Measurements from ENCODE around the gene ACOT12. TPM values are rescaled to one million over a fixed set of nuclear protein-coding genes. Genes with fewer than 3 reads are reported as not detected.

Gene ACOT12
- total RNA-seq, 1 donor from 2014 or later: 0.46 TPM

DNA sequence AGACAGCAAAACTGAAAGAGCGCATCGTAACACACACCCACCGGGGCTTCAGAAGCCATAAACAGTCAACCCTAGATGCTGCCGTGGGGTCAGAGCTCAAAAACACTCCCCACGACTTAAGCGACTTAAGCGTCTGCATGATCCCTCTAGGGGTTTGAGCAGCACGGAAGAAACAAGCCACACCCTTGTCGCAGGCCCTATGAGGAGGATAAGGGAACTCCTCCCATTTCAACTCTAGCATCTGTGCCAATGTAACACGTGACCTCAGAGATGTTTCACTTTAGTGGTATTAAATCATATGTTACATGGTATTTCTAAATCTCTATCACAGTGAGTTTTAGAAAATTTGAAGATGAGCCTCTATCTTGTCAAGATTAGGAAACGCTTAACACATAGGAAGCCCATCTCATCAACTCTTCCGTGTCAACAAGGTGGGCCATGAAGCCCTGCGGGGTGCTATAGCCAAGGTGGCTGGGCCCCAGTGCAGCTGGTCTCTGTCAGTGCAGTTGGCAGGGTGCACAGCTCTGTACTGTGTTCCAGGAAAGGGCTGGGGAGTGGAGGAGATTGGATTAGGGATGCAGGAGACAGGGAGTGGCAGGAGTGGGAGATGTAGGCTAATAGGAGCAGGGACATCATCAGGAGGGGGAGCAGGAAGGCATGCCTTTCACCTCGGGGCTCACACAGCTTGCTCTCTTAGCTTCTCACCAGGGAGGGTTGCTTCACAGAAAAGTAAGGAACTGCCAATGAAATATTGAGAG, 59.5 kb downstream of the ACOT12 start:
- no peak overlapping the region for H3K27ac Mint-ChIP-seq
- TF ChIP-seq, protein P1, sequence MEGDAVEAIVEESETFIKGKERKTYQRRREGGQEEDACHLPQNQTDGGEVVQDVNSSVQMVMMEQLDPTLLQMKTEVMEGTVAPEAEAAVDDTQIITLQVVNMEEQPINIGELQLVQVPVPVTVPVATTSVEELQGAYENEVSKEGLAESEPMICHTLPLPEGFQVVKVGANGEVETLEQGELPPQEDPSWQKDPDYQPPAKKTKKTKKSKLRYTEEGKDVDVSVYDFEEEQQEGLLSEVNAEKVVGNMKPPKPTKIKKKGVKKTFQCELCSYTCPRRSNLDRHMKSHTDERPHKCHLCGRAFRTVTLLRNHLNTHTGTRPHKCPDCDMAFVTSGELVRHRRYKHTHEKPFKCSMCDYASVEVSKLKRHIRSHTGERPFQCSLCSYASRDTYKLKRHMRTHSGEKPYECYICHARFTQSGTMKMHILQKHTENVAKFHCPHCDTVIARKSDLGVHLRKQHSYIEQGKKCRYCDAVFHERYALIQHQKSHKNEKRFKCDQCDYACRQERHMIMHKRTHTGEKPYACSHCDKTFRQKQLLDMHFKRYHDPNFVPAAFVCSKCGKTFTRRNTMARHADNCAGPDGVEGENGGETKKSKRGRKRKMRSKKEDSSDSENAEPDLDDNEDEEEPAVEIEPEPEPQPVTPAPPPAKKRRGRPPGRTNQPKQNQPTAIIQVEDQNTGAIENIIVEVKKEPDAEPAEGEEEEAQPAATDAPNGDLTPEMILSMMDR (conservative IDR thresholded peaks at IDR 0.05): no peak

DNA sequence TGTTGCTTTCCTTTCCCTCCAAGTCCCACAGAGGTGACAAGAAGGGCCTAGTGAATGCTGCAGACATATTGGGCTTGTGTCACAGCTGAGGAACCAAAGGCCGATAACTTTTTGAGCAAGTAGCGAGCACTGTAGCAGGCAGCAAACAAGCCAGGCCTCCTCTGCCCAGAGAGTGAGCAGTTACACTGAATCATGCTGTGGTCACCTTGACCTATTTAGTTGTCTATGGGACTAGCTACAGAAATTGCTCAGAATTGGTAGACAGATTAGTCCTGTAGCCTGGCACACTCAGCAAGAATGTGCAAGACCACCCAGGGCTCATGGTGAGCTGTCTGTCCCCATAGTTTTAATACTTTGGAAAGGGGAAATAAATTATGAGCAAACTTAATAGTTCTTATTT, 67.4 kb downstream of the ACOT12 start:
- Mint-ChIP-seq H3K27me3 (no peaks in the 10 kb centered on the region), H3K4me1 (ENCODE audit: unreplicated experiment) (no peaks in the 10 kb centered on the region), H3K9me3 (no peaks in the 10 kb centered on the region), H3K36me3 (no peaks in the 10 kb centered on the region), H3K4me3 (no peak overlapping the region), H3K27ac (no peak overlapping the region)
- DNase-seq (ENCODE audit: extremely low spot score, unreplicated experiment): no peak
- TF ChIP-seq, protein P1 (conservative IDR thresholded peaks at IDR 0.05): no peak

More for the DNA sequence above, 59.5 kb downstream of the ACOT12 start:
- no peak overlapping the region for H3K4me3 Mint-ChIP-seq
- H3K4me1 Mint-ChIP-seq (ENCODE audit: unreplicated experiment): no peaks in the 10 kb centered on the region
- no peaks in the 10 kb centered on the region for H3K36me3 Mint-ChIP-seq
- no peaks in the 10 kb centered on the region for H3K27me3 Mint-ChIP-seq
- DNase-seq (ENCODE audit: extremely low spot score, unreplicated experiment): no peak
- H3K9me3 Mint-ChIP-seq: no peaks in the 10 kb centered on the region

DNA sequence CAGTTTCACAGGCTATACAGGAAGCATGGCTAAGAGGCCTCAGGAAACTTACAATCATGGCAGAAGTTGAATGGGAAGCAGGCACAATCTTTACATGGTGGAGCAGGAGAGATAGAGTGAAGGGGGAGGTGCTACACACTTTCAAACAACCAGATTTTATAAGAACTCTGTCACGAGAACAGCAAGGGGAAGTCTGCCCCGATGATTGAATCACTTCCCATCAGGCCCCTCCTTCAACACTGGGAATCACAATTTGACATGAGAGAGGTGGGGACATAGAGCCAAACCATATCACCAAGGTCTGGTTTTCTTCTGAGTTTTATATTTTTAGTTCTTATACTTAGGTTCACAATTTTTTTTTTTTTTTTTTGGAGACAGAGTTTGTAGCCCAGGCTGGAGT, 76.4 kb downstream of the ACOT12 start:
- H3K4me3 Mint-ChIP-seq: no peak overlapping the region
- H3K36me3 Mint-ChIP-seq: peaks cover 2% of the 10 kb centered on the region
- H3K27ac Mint-ChIP-seq: no peak overlapping the region
- no peak for DNase-seq (ENCODE audit: extremely low spot score, unreplicated experiment)
- H3K4me1 Mint-ChIP-seq (ENCODE audit: unreplicated experiment): no peaks in the 10 kb centered on the region
- H3K27me3 Mint-ChIP-seq: no peaks in the 10 kb centered on the region
- TF ChIP-seq, protein P1 (conservative IDR thresholded peaks at IDR 0.05): no peak
- no peaks in the 10 kb centered on the region for H3K9me3 Mint-ChIP-seq

DNA sequence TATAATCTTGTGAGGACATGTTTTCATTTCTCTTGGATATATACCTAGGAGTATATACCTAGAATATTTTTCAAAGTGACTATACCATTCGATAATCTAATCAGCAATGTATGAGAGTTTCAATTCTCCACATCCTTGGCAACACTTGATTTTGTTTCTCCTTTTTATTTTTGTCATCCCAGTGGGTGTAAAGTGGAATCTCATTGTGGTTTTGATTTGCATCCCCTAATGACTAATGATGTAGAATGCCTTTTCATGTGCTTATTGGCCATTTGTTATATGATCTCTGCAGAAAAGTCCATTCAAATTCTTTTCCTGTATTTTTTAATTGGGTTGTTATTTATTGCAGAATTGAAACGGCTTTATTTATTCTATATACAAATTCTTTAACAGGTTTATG, 77.4 kb downstream of the ACOT12 start:
- no peak for DNase-seq (ENCODE audit: extremely low spot score, unreplicated experiment)
- H3K9me3 Mint-ChIP-seq: no peaks in the 10 kb centered on the region
- TF ChIP-seq, protein P1 (conservative IDR thresholded peaks at IDR 0.05): no peak
- no peaks in the 10 kb centered on the region for H3K4me1 Mint-ChIP-seq (ENCODE audit: unreplicated experiment)
- no peak overlapping the region for H3K27ac Mint-ChIP-seq
- H3K27me3 Mint-ChIP-seq: no peaks in the 10 kb centered on the region
- H3K36me3 Mint-ChIP-seq: peaks cover 9% of the 10 kb centered on the region
- no peak overlapping the region for H3K4me3 Mint-ChIP-seq

DNA sequence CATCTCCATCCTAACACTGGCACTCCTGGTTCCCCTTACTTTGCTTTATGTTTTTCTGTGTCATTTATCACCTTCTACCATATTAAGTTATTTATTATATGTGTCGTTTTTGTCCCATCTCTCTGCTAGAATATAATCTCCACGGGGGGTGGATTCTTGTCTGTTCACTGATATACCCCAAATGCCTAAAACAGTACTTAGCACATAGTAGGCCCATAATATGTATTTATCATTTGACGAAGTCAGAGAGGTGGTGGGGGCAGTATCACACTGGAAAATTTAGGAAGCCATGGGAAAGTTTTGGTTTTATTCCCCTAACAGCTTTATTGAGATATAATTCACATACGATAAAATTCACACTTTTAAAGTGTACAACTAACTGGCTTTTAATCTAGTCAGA, 78.1 kb downstream of the ACOT12 start:
- Mint-ChIP-seq H3K27me3 (no peaks in the 10 kb centered on the region), H3K9me3 (no peaks in the 10 kb centered on the region), H3K4me3 (no peak overlapping the region), H3K27ac (no peak overlapping the region), H3K36me3 (peaks cover 10% of the 10 kb centered on the region), H3K4me1 (ENCODE audit: unreplicated experiment) (no peaks in the 10 kb centered on the region)
- no peak for DNase-seq (ENCODE audit: extremely low spot score, unreplicated experiment)
- TF ChIP-seq, protein P1 (conservative IDR thresholded peaks at IDR 0.05): no peak

Measured in type B pancreatic cell (in vitro differentiated cells).